ENCODE data around the gene NFATC4. TPM values are rescaled to one million over a fixed set of nuclear protein-coding genes. Genes with fewer than 3 reads are reported as not detected.

Gene NFATC4
- total RNA-seq, 1 donor from 2014 or later, result 42.5 TPM

DNA sequence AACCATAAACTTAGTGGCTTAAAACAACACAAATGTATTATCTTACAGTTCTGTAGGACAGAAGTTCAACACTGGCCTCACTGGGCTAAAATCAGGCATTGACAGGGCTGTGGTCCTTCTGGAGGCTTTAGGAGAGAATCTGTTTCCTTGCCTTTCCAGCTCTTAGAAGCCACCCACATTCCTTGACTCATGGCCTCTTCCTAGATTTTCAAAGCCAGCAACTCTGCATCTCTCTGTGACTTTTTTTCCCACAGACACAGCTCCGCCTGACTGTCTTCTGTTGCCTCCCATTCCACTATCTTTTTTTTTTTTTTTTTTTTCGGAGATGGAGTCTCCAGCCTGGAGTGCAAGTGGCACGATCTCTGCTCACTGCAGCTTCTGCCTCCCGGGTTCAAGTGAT, 11.8 kb upstream of the NFATC4 start:
- Histone ChIP-seq H3K9me3 (no peaks in the 10 kb centered on the region), H3K27ac (no peak overlapping the region), H3K4me3 (no peak overlapping the region), H3K4me1 (peaks cover 14% of the 10 kb centered on the region), H3K36me3 (no peaks in the 10 kb centered on the region), H3K27me3 (no peaks in the 10 kb centered on the region)
- TF ChIP-seq, protein P1, sequence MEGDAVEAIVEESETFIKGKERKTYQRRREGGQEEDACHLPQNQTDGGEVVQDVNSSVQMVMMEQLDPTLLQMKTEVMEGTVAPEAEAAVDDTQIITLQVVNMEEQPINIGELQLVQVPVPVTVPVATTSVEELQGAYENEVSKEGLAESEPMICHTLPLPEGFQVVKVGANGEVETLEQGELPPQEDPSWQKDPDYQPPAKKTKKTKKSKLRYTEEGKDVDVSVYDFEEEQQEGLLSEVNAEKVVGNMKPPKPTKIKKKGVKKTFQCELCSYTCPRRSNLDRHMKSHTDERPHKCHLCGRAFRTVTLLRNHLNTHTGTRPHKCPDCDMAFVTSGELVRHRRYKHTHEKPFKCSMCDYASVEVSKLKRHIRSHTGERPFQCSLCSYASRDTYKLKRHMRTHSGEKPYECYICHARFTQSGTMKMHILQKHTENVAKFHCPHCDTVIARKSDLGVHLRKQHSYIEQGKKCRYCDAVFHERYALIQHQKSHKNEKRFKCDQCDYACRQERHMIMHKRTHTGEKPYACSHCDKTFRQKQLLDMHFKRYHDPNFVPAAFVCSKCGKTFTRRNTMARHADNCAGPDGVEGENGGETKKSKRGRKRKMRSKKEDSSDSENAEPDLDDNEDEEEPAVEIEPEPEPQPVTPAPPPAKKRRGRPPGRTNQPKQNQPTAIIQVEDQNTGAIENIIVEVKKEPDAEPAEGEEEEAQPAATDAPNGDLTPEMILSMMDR (IDR thresholded peaks at IDR 0.05), result no peak
- no peak for DNase-seq
- no peak for ATAC-seq
- intact Hi-C loops (cut with DNase I), result no loop called here

DNA sequence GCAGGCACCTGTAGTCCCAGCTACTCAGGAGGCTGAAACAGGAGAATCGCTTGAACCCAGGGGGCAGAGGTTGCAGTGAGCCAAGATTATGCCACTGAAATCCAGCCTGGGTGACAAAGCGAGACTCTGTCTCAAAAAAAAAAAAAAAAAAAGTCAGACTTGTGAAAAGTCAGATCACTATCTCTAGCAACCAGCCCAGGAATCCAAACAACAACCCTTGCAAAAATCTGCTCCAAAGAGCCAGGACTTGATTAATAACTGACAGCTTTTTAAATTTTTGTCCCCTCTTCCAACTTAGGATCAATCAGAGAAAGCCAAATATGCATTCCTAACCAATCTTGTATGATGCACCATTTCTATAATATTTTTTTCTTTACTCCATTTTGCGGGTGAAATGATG, 7.7 kb upstream of the NFATC4 start:
- Histone ChIP-seq H3K27ac (no peak overlapping the region), H3K4me3 (no peak overlapping the region), H3K9me3 (no peaks in the 10 kb centered on the region), H3K4me1 (peaks cover 4% of the 10 kb centered on the region), H3K36me3 (no peaks in the 10 kb centered on the region), H3K27me3 (no peaks in the 10 kb centered on the region)
- TF ChIP-seq, protein P1 (IDR thresholded peaks at IDR 0.05), result no peak
- intact Hi-C loops (cut with DNase I), result no loop called here
- DNase-seq, result no peak
- no peak for ATAC-seq

DNA sequence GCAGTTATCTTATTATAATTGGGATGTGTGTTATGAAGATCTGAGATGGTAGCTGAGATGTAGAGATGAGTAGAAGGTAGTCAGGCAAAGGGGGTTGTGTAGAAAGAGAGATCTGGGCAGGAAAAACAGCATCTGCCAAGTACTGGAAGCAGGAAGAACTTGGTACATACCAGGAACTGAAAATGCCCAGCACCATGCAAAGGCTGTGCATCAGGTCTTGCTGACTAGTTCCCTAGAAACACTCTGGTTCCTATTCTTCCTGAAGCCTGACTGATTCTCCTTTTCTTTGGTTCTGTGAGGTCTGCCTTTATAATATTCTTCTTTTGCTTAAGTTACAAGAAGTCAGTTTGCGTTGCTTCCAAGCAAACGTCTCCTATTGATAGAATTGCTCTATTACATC, 6.7 kb upstream of the NFATC4 start:
- Histone ChIP-seq H3K27ac (no peak overlapping the region), H3K4me1 (peaks cover 14% of the 10 kb centered on the region), H3K27me3 (no peaks in the 10 kb centered on the region), H3K9me3 (no peaks in the 10 kb centered on the region), H3K36me3 (no peaks in the 10 kb centered on the region), H3K4me3 (no peak overlapping the region)
- ATAC-seq, result peak; percentile 15
- intact Hi-C loops (cut with DNase I), result no loop called here
- TF ChIP-seq, protein P1 (IDR thresholded peaks at IDR 0.05), result no peak
- no peak for DNase-seq

DNA sequence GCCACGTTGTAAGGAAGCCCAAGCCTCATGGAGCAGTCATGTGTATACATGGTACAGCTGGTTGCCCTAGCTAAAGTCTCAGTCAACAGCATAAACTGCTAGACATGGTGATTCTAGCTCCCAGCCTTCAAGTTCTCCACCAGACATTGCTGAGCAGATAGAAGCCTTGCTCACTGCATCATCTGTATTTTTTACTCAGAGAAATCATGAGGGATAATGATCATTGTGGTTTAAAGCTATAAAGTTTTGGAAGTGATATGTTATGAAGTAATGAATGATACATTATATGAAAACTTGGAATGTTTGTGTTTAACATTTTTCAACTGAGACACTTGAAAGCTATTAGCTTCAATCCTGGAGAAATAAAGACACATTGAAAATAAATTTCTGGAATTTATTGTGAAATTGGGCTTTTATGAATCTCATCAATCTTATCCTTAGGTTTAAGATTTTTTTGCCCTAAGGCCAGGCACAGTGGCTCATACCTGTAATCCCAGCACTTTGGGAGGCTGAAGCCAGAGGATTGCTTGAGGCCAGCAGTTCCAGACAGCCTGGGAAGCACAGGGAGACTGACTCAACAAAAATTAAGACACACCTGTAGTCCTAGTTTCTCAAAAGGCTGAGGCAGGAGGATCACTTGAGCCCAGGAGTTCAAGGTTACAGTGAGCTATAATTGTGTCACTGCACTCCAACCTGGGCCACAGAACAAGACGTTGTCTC, 5.6 kb upstream of the NFATC4 start:
- intact Hi-C loops (cut with DNase I), result no loop called here
- no peak overlapping the region for H3K27ac ChIP-seq
- H3K36me3 ChIP-seq, result no peaks in the 10 kb centered on the region
- TF ChIP-seq, protein P1 (IDR thresholded peaks at IDR 0.05), result no peak
- H3K4me3 ChIP-seq, result no peak overlapping the region
- peaks cover 20% of the 10 kb centered on the region for H3K4me1 ChIP-seq
- DNase-seq (no peak), ATAC-seq (no peak)
- no peaks in the 10 kb centered on the region for H3K27me3 ChIP-seq
- no peaks in the 10 kb centered on the region for H3K9me3 ChIP-seq

DNA sequence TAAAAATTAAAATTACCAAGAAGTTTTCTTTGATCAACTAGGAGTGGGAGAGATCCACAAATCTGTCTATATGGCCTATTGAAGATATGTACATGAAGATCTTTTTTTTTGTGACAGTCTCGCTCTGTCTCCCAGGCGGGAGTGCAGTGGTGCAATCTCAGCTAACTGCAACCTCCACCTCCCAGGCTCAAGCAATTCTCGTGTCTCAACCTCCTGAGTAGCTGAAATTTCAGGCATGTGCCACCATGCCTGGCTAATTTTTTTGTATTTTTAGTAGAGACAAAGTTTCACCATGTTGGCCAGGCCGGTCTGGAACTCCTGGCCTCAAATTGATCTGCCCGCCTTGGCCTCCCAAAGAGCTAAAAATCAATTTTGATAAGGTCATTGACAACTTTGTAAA, 4.6 kb upstream of the NFATC4 start:
- Histone ChIP-seq H3K4me3 (no peak overlapping the region), H3K27ac (no peak overlapping the region), H3K36me3 (no peaks in the 10 kb centered on the region), H3K9me3 (no peaks in the 10 kb centered on the region), H3K27me3 (no peaks in the 10 kb centered on the region), H3K4me1 (peaks cover 23% of the 10 kb centered on the region)
- no peak for DNase-seq
- no peak for ATAC-seq
- TF ChIP-seq, protein P1 (IDR thresholded peaks at IDR 0.05), result no peak
- intact Hi-C loops (cut with DNase I), result no loop called here
